NCI-H510A treated with DMSO at 0.1 percent for 48 hours (cell line): ENCODE measurements around the gene CHSY1.

Experiments used
- DNase-seq: peaks from one replicate; lab custom pipeline; 2025; lab: John Stamatoyannopoulos, UW

CHSY1 gene

GRCh38 chr15:101188637-101189408 is 63.0 kb downstream of the CHSY1 start:
- DNase-seq: no peak

GRCh38 chr15:101187820-101188636 is 63.8 kb downstream of the CHSY1 start:
- no peak for DNase-seq

- no peak for DNase-seq
Measured at GRCh38 chr15:101185770-101186169, 66.1 kb downstream of the CHSY1 start.

GRCh38 chr15:101185336-101185735 is 66.5 kb downstream of the CHSY1 start:
- no peak for DNase-seq

GRCh38 chr15:101184830-101185229 is 67.0 kb downstream of the CHSY1 start:
- DNase-seq: no peak

- DNase-seq: no peak
Measured at GRCh38 chr15:101183931-101184305, 67.9 kb downstream of the CHSY1 start.

- DNase-seq: no peak
Measured at GRCh38 chr15:101183226-101183930, 68.5 kb downstream of the CHSY1 start.

GRCh38 chr15:101182215-101182614 is 69.6 kb downstream of the CHSY1 start:
- DNase-seq: no peak

GRCh38 chr15:101181349-101181748 is 70.5 kb downstream of the CHSY1 start:
- DNase-seq: no peak

GRCh38 chr15:101180620-101181307 is 71.1 kb downstream of the CHSY1 start:
- no peak for DNase-seq

- DNase-seq: no peak
Measured at GRCh38 chr15:101179341-101180153, 72.3 kb downstream of the CHSY1 start.

GRCh38 chr15:101178931-101179330 is 72.9 kb downstream of the CHSY1 start:
- DNase-seq: no peak

- no peak for DNase-seq
Measured at GRCh38 chr15:101178479-101178878, 73.4 kb downstream of the CHSY1 start.

GRCh38 chr15:101177866-101178265 is 74.0 kb downstream of the CHSY1 start:
- no peak for DNase-seq

GRCh38 chr15:101176625-101177024 is 75.2 kb downstream of the CHSY1 start:
- DNase-seq: no peak

GRCh38 chr15:101175401-101175800 is 76.4 kb downstream of the CHSY1 start:
- DNase-seq: no peak

GRCh38 chr15:101174152-101174920 is 77.5 kb downstream of the CHSY1 start:
- DNase-seq: no peak

GRCh38 chr15:101173233-101174119 is 78.4 kb downstream of the CHSY1 start:
- DNase-seq: no peak

GRCh38 chr15:101172501-101173071 is 79.3 kb downstream of the CHSY1 start:
- no peak for DNase-seq
